ENCODE measurements around the gene CRADD. TPM values are rescaled to one million over a fixed set of nuclear protein-coding genes. Genes with fewer than 3 reads are reported as not detected.

The CRADD gene
- polyA plus RNA-seq, 1 of the 3 experiments (the other 2 are of a cell fraction): 13.6 TPM

- no peak for DNase-seq
- H3F3A ChIP-seq (replicated peaks; ENCODE audit: insufficient read depth): no peaks in the 10 kb centered on the region
- CTCF ChIA-PET: no interaction called here
Observed at GRCh38 chr12:93860668-93861373, 183.6 kb downstream of the CRADD start.

More at GRCh38 chr12:93860668-93861373, 183.6 kb downstream of the CRADD start:
- no peaks in the 10 kb centered on the region for H3K9me2 ChIP-seq
- TF ChIP-seq ZBTB33 (IDR thresholded peaks at IDR 0.05; ENCODE audit: borderline replicate concordance, low read depth) (no peak), CHD2 (IDR thresholded peaks at IDR 0.05; ENCODE audit: low read length, partially characterized antibody) (no peak), TEAD4 (IDR thresholded peaks at IDR 0.05; ENCODE audit: borderline replicate concordance, insufficient read depth) (no peak), IRF3 (IDR thresholded peaks at IDR 0.05; ENCODE audit: low read depth, low read length) (no peak), REST (IDR thresholded peaks at IDR 0.05; ENCODE audit: low read depth, low read length) (no peak), CTCF (IDR thresholded peaks at IDR 0.05) (no peak), FOXJ3 (CRISPR knock-in tag; IDR thresholded peaks at IDR 0.05) (no peak), NFIC (IDR thresholded peaks at IDR 0.05; ENCODE audit: borderline replicate concordance) (no peak), RXRA (IDR thresholded peaks at IDR 0.05; ENCODE audit: borderline replicate concordance, low read depth) (no peak)
- POLR2A ChIA-PET: no interaction called here
- H3K4me1 ChIP-seq (ENCODE audit: control insufficient read depth in 1 of 2, insufficient read depth in 2 of 2, low read depth in 1 of 2, low read length in 1 of 2): peaks cover 2 to 9% of the 10 kb centered on the region in 2 experiments; a peak in 2 of 4 replicates
- H3K36me3 ChIP-seq (replicated peaks in 1 of 2; ENCODE audit: control insufficient read depth in 1 of 2, insufficient read depth in 2 of 2, low read length in 1 of 2): peaks cover 0 to 4% of the 10 kb centered on the region in 2 experiments
- H3K4me3 ChIP-seq (ENCODE audit: low read depth in 2 of 2, low read length in 1 of 2): no peak overlapping the region
- no peak overlapping the region for H2AFZ ChIP-seq (ENCODE audit: low read depth)
- H3K9ac ChIP-seq: no peak overlapping the region
- H3K4me2 ChIP-seq: no peak overlapping the region
- no peaks in the 10 kb centered on the region for H3K27me3 ChIP-seq (ENCODE audit: insufficient read depth)
- H4K20me1 ChIP-seq (ENCODE audit: insufficient read depth): no peaks in the 10 kb centered on the region
- WGBS (ENCODE audit: low lambda C conversion rate): 90% methylated on average over 7 of the region's 7 CpGs
- H3K27ac ChIP-seq (ENCODE audit: low read depth in 2 of 2, low read length in 1 of 2): no peak overlapping the region
- no peaks in the 10 kb centered on the region for H3K79me2 ChIP-seq (ENCODE audit: insufficient read depth)
- peaks cover 8% of the 10 kb centered on the region for H3K9me3 ChIP-seq
